Measurements from ENCODE around the gene BGLAP.

The BGLAP gene

DNA sequence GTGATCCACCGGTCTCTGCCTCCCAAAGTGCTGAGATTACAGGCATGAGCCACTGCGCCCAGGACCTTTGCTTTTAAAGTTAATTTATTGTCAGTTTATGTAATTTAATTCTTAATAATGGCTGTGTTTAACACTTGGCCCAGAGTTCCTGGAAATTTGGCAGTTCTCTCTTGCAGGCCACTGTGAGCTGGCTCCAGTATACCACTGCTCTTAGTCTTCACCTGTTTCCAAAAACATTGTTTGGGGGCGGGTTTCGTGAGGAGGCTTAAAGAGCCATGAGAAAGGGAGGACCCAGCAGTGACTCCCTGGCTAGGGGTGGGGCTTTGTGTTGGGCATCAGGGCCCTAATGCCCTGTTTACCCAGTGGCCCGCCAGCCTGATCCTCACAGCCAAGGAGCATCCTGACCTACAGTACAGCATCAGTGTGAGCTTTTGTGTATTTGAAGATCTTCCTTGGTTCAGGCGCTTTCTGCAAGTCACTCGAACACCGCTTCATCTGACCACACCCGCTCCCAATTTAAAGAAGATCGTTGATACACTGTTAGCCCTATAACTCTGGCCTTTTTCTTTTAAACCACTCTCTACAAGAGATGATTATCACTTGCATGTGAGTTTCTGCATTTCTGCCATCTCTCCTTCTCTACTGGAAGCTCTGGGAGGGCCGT is 12.0 kb upstream of the BGLAP start:
- Histone ChIP-seq H3K4me2 (ENCODE audit: insufficient read depth, low read length, poor library complexity, severe bottlenecking) (no peak overlapping the region), H3K4me1 (ENCODE audit: control insufficient read depth in 2 of 2, insufficient read depth in 1 of 2, low read depth in 1 of 2, low read length in 2 of 2) (no peaks in the 10 kb centered on the region), H4K91ac (ENCODE audit: low read depth, low read length, poor library complexity) (no peak overlapping the region), H3K4me3 (ENCODE audit: low read length in 2 of 2) (no peak overlapping the region), H3K27me3 (ENCODE audit: control insufficient read depth in 3 of 3, insufficient read depth in 3 of 3, low read depth in 1 of 3, low read length in 3 of 3) (no peaks in the 10 kb centered on the region), H3K14ac (ENCODE audit: low read length) (no peak overlapping the region), H3K23ac (ENCODE audit: low read depth, low read length, poor library complexity) (no peak overlapping the region), H2BK15ac (ENCODE audit: low read length) (no peak overlapping the region), H4K8ac (ENCODE audit: low read depth, low read length) (no peak overlapping the region), H2AFZ (ENCODE audit: low read length) (no peak overlapping the region), H2BK12ac (ENCODE audit: low read length) (no peak overlapping the region), H2AK5ac (ENCODE audit: low read depth, low read length) (no peak overlapping the region), H2BK120ac (ENCODE audit: low read depth, low read length) (no peak overlapping the region), H3K9ac (ENCODE audit: low read depth, low read length, poor library complexity) (no peak overlapping the region), H3K18ac (ENCODE audit: low read length) (no peak overlapping the region), H3K9me3 (replicated peaks in 1 of 2; ENCODE audit: control insufficient read depth in 2 of 2, insufficient read depth in 1 of 2, low read depth in 1 of 2, low read length in 2 of 2) (peaks cover 0 to 1% of the 10 kb centered on the region in 2 donors), H3K4ac (ENCODE audit: low read length) (no peak overlapping the region), H3K36me3 (replicated peaks in 1 of 2; ENCODE audit: control insufficient read depth in 2 of 2, insufficient read depth in 2 of 2, low read length in 2 of 2) (peaks cover 21 to 64% of the 10 kb centered on the region in 2 donors), H2BK5ac (ENCODE audit: low read length) (no peak overlapping the region), H3K27ac (replicated peaks; ENCODE audit: low read length) (no peak overlapping the region), H3K79me1 (ENCODE audit: low read depth, low read length) (peaks cover 3% of the 10 kb centered on the region)
- DNase-seq (ENCODE audit: low spot score) = no peak
- no CpG with 5 or more reads among the region's 11 CpGs for WGBS, 2 donors (ENCODE audit: extremely low coverage in 2 of 2, insufficient read length in 2 of 2, insufficient replicate concordance in 1 of 2)

DNA sequence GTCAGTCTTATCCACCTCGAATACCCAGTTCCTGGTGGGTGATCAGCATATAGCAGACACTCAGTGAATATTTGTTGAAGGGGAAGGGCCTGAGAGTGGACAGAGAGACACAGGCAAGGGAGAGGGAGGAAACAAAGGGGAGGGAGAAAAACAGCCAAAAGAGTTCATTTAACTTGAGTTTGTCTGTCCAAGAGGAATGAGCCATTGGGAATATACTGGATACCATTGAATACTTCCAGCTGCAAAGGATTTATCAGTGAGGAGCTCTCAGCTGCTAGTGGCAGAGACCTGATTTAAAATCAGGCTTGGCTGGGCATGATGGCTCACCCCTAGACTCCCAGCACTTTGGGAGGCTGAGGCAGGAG is 11.5 kb upstream of the BGLAP start:
- peaks cover 0 to 1% of the 10 kb centered on the region in 2 donors for H3K9me3 ChIP-seq (replicated peaks in 1 of 2; ENCODE audit: control insufficient read depth in 2 of 2, insufficient read depth in 1 of 2, low read depth in 1 of 2, low read length in 2 of 2)
- H2BK12ac ChIP-seq (ENCODE audit: low read length) = no peak overlapping the region
- no peak overlapping the region for H3K4me3 ChIP-seq (ENCODE audit: low read length in 2 of 2)
- H3K4me2 ChIP-seq (ENCODE audit: insufficient read depth, low read length, poor library complexity, severe bottlenecking) = no peak overlapping the region
- H3K14ac ChIP-seq (ENCODE audit: low read length) = no peak overlapping the region
- H3K79me1 ChIP-seq (ENCODE audit: low read depth, low read length) = peaks cover 3% of the 10 kb centered on the region
- no CpG with 5 or more reads among the region's 1 CpG for WGBS, 2 donors (ENCODE audit: extremely low coverage in 2 of 2, insufficient read length in 2 of 2, insufficient replicate concordance in 1 of 2)
- H3K4ac ChIP-seq (ENCODE audit: low read length) = no peak overlapping the region
- H2BK120ac ChIP-seq (ENCODE audit: low read depth, low read length) = no peak overlapping the region
- H3K4me1 ChIP-seq (ENCODE audit: control insufficient read depth in 2 of 2, insufficient read depth in 1 of 2, low read depth in 1 of 2, low read length in 2 of 2) = no peaks in the 10 kb centered on the region
- no peak overlapping the region for H2AK5ac ChIP-seq (ENCODE audit: low read depth, low read length)
- no peak overlapping the region for H3K9ac ChIP-seq (ENCODE audit: low read depth, low read length, poor library complexity)
- DNase-seq (ENCODE audit: low spot score) = no peak
- H2BK15ac ChIP-seq (ENCODE audit: low read length) = no peak overlapping the region
- H3K18ac ChIP-seq (ENCODE audit: low read length) = no peak overlapping the region
- H2AFZ ChIP-seq (ENCODE audit: low read length) = no peak overlapping the region
- H3K36me3 ChIP-seq (replicated peaks in 1 of 2; ENCODE audit: control insufficient read depth in 2 of 2, insufficient read depth in 2 of 2, low read length in 2 of 2) = peaks cover 21 to 65% of the 10 kb centered on the region in 2 donors
- H4K91ac ChIP-seq (ENCODE audit: low read depth, low read length, poor library complexity) = no peak overlapping the region
- H3K27me3 ChIP-seq (ENCODE audit: control insufficient read depth in 3 of 3, insufficient read depth in 3 of 3, low read depth in 1 of 3, low read length in 3 of 3) = no peaks in the 10 kb centered on the region
- H2BK5ac ChIP-seq (ENCODE audit: low read length) = no peak overlapping the region
- H3K27ac ChIP-seq (replicated peaks; ENCODE audit: low read length) = no peak overlapping the region
- H4K8ac ChIP-seq (ENCODE audit: low read depth, low read length) = no peak overlapping the region
- H3K23ac ChIP-seq (ENCODE audit: low read depth, low read length, poor library complexity) = no peak overlapping the region

DNA sequence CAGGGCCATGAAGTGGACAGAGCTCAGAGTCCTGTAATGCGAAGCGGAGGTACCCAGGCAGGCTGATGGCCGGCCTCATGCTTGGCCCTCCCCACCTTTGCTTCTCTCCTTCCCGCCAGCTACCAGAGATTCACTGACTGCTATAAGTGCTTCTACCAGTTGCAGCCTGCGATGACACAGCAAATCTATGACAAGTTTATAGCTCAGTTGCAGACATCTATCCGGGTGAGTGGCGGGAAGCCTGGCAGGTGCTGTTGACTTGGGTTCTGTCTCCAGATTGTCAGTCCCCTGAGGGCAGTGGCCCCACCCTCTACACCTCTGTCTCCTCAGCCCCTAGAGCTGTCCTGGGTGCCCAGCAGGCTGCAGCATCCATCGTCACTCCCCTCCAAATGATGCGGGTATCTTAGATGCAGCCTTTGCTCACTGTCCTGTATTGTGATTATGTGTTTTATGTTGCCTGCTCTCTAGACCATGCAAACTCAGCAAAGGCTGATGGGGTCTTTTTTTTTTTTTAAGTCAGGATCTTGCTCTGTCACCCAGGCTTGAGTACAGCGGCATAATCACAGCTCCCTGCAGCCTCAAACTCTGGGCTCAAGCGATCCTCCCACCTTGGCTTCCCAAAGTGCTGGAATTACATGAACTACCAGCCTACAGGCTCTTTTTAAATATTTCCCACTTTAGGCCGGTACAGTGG is 9.6 kb upstream of the BGLAP start:
- Histone ChIP-seq H3K4me3 (ENCODE audit: low read length in 2 of 2) (no peak overlapping the region), H4K91ac (ENCODE audit: low read depth, low read length, poor library complexity) (no peak overlapping the region), H3K9me3 (replicated peaks in 1 of 2; ENCODE audit: control insufficient read depth in 2 of 2, insufficient read depth in 1 of 2, low read depth in 1 of 2, low read length in 2 of 2) (peaks cover 0 to 4% of the 10 kb centered on the region in 2 donors), H3K79me1 (ENCODE audit: low read depth, low read length) (peaks cover 5% of the 10 kb centered on the region), H2BK120ac (ENCODE audit: low read depth, low read length) (no peak overlapping the region), H2BK12ac (ENCODE audit: low read length) (no peak overlapping the region), H4K8ac (ENCODE audit: low read depth, low read length) (peak overlapping the region; percentile 32), H3K4ac (ENCODE audit: low read length) (no peak overlapping the region), H3K36me3 (replicated peaks in 1 of 2; ENCODE audit: control insufficient read depth in 2 of 2, insufficient read depth in 2 of 2, low read length in 2 of 2) (peaks cover 28 to 66% of the 10 kb centered on the region in 2 donors), H3K14ac (ENCODE audit: low read length) (no peak overlapping the region), H2AK5ac (ENCODE audit: low read depth, low read length) (no peak overlapping the region), H3K18ac (ENCODE audit: low read length) (no peak overlapping the region), H3K27me3 (ENCODE audit: control insufficient read depth in 3 of 3, insufficient read depth in 3 of 3, low read depth in 1 of 3, low read length in 3 of 3) (no peaks in the 10 kb centered on the region), H3K27ac (replicated peaks; ENCODE audit: low read length) (no peak overlapping the region), H3K23ac (ENCODE audit: low read depth, low read length, poor library complexity) (no peak overlapping the region), H2BK5ac (ENCODE audit: low read length) (no peak overlapping the region), H3K4me1 (ENCODE audit: control insufficient read depth in 2 of 2, insufficient read depth in 1 of 2, low read depth in 1 of 2, low read length in 2 of 2) (no peaks in the 10 kb centered on the region), H3K9ac (ENCODE audit: low read depth, low read length, poor library complexity) (peak overlapping the region; percentile 10), H3K4me2 (ENCODE audit: insufficient read depth, low read length, poor library complexity, severe bottlenecking) (no peak overlapping the region), H2AFZ (ENCODE audit: low read length) (no peak overlapping the region), H2BK15ac (ENCODE audit: low read length) (no peak overlapping the region)
- DNase-seq (ENCODE audit: low spot score) = no peak
- no CpG with 5 or more reads among the region's 12 CpGs for WGBS, 2 donors (ENCODE audit: extremely low coverage in 2 of 2, insufficient read length in 2 of 2, insufficient replicate concordance in 1 of 2)

DNA sequence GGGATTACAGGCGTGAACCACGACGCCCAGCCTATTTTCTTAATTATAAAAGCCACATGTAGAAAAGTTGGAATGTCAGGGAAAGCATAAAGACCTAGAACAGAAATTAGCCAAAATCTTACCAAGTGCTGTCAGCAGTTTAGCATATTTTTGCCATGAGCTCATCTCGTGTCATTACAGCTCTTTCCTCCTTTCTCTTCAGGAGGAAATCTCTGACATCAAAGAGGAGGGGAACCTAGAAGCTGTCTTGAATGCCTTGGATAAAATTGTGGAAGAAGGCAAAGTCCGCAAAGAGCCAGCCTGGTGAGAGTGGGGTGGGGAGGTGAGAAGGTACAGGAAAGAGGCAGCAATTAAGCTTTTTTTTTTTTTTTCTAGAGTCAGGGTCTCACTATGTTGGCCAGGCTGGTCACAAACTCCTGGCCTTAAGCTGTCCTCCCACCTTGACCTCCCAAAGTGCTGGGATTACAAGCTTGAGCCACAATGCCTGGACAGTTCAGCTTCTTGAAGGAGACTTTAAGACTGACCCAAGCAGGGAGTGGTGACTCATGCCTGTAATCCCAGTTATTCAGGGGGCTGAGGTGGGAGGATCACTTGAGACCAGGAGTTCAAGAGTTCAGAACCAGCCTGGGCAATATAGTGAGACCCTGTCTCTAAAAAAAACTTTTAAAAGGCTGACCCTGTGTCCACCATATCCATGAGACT is 8.4 kb upstream of the BGLAP start:
- WGBS, 2 donors (ENCODE audit: extremely low coverage in 2 of 2, insufficient read length in 2 of 2, insufficient replicate concordance in 1 of 2) = no CpG with 5 or more reads among the region's 5 CpGs
- H2AFZ ChIP-seq (ENCODE audit: low read length) = no peak overlapping the region
- no peaks in the 10 kb centered on the region for H3K4me1 ChIP-seq (ENCODE audit: control insufficient read depth in 2 of 2, insufficient read depth in 1 of 2, low read depth in 1 of 2, low read length in 2 of 2)
- no peak overlapping the region for H4K91ac ChIP-seq (ENCODE audit: low read depth, low read length, poor library complexity)
- DNase-seq (ENCODE audit: low spot score) = no peak
- no peak overlapping the region for H3K18ac ChIP-seq (ENCODE audit: low read length)
- no peaks in the 10 kb centered on the region for H3K27me3 ChIP-seq (ENCODE audit: control insufficient read depth in 3 of 3, insufficient read depth in 3 of 3, low read depth in 1 of 3, low read length in 3 of 3)
- H3K9ac ChIP-seq (ENCODE audit: low read depth, low read length, poor library complexity) = no peak overlapping the region
- H3K79me1 ChIP-seq (ENCODE audit: low read depth, low read length) = peaks cover 2% of the 10 kb centered on the region
- H3K9me3 ChIP-seq (replicated peaks in 1 of 2; ENCODE audit: control insufficient read depth in 2 of 2, insufficient read depth in 1 of 2, low read depth in 1 of 2, low read length in 2 of 2) = peaks cover 0 to 4% of the 10 kb centered on the region in 2 donors
- no peak overlapping the region for H3K4me3 ChIP-seq (ENCODE audit: low read length in 2 of 2)
- H2BK15ac ChIP-seq (ENCODE audit: low read length) = no peak overlapping the region
- H3K14ac ChIP-seq (ENCODE audit: low read length) = no peak overlapping the region
- H2BK5ac ChIP-seq (ENCODE audit: low read length) = no peak overlapping the region
- no peak overlapping the region for H3K27ac ChIP-seq (replicated peaks; ENCODE audit: low read length)
- H3K4me2 ChIP-seq (ENCODE audit: insufficient read depth, low read length, poor library complexity, severe bottlenecking) = no peak overlapping the region
- peaks cover 27 to 73% of the 10 kb centered on the region in 2 donors for H3K36me3 ChIP-seq (replicated peaks in 1 of 2; ENCODE audit: control insufficient read depth in 2 of 2, insufficient read depth in 2 of 2, low read length in 2 of 2)
- H2AK5ac ChIP-seq (ENCODE audit: low read depth, low read length) = no peak overlapping the region
- H2BK12ac ChIP-seq (ENCODE audit: low read length) = no peak overlapping the region
- H3K23ac ChIP-seq (ENCODE audit: low read depth, low read length, poor library complexity) = no peak overlapping the region
- no peak overlapping the region for H4K8ac ChIP-seq (ENCODE audit: low read depth, low read length)
- H3K4ac ChIP-seq (ENCODE audit: low read length) = no peak overlapping the region
- no peak overlapping the region for H2BK120ac ChIP-seq (ENCODE audit: low read depth, low read length)

Measured in neuronal stem cell (in vitro differentiated cells).